HepG2 (cell line): ENCODE measurements around the gene NPNT. TPM values are rescaled to one million over a fixed set of nuclear protein-coding genes. Genes with fewer than 3 reads are reported as not detected.

Source experiments
- ATAC-seq: fragments of 200-7000 bp; cut with Tn5 transposase; 3 replicates; pipeline ENCODE4 v1.9.1; 2020; ENCODE audit warnings: mild to moderate bottlenecking, moderate library complexity
- BruUV-seq: library from RNA; stranded (reverse); fragments of 400-500 nt; replicated peaks from 2 replicates; lab custom pipeline; 2021; lab: Mats Ljungman, UMichigan
- CTCF ChIA-PET: fragments of 300-600 bp; formaldehyde crosslinking; extraction: SDS; loops from one replicate; lab custom pipeline; 2021; ENCODE audit warnings: low total read pairs, inconsistent platforms, low intra/inter-chr PET ratio; lab: Yijun Ruan, JAX
- POLR2A ChIA-PET: fragments of 350-600 bp; sonication (Branson Sonifier 250); formaldehyde crosslinking; loops from one replicate; lab custom pipeline; 2020; ENCODE audit warnings: antibody characterized with exemption, inconsistent platforms; lab: Yijun Ruan, JAX
- DNase-seq: peaks from one replicate; pipeline ENCODE4 v3.0.0-alpha.2; 2015; ENCODE audit warnings: low spot score
- FAIRE-seq: peaks from 3 replicates; lab custom pipeline; 2011; peaks lifted over from hg19 to GRCh38; lab: Jason Lieb, UNC
- H2AFZ ChIP-seq: one replicate; pipeline ENCODE4 v1.6.1; 2011; ENCODE audit warnings: low read length, inconsistent platforms
- H3K27ac ChIP-seq: fragments of 300-600 bp; 3 replicates; pipeline ENCODE4 v1.8.0; 2011; ENCODE audit warnings: mixed run types, mild to moderate bottlenecking, mixed read lengths, low read length, inconsistent platforms; ENCODE audit not compliant: insufficient read depth; ENCODE audit errors: extremely low read length
- H3K27me3 ChIP-seq, 2 experiments: fragments of 200-600 bp in 1 of 2; 2 replicates in 1 of 2; 3 replicates in 1 of 2; pipeline versions ENCODE4 v1.6.0 to v1.8.0; 2011; ENCODE audit warnings: low read length in 2 of 2, mild to moderate bottlenecking in 2 of 2, moderate library complexity in 2 of 2, inconsistent platforms in 1 of 2; ENCODE audit not compliant: insufficient read depth in 2 of 2, control insufficient read depth in 1 of 2
- H3K36me3 ChIP-seq, 2 experiments: fragments of 200-600 bp in 1 of 2; replicated peaks in 1 of 2; 2 replicates in 1 of 2; 3 replicates in 1 of 2; pipeline versions ENCODE4 v1.5.1 to v1.8.0; 2011; ENCODE audit warnings: low read length in 2 of 2, inconsistent platforms in 1 of 2; ENCODE audit not compliant: insufficient read depth in 2 of 2, control insufficient read depth in 1 of 2
- H3K4me1 ChIP-seq: 2 replicates; pipeline ENCODE4 v1.5.1; 2012; ENCODE audit warnings: low read length, inconsistent platforms; ENCODE audit not compliant: insufficient read depth
- H3K4me2 ChIP-seq: 2 replicates; pipeline ENCODE4 v1.6.0; 2011; ENCODE audit warnings: low read depth, low read length, inconsistent platforms
- H3K4me3 ChIP-seq, 3 experiments: fragments of 200-600 bp in 1 of 3; sonication (generic), shearing (Covaris generic) in 1 of 3; replicated peaks in 1 of 3; 2 replicates each; pipeline ENCODE4 v1.5.1; 2011 to 2016; ENCODE audit warnings: low read length in 3 of 3, inconsistent platforms in 2 of 3, low read depth in 2 of 3, mild to moderate bottlenecking in 2 of 3, control low read depth in 1 of 3, mixed read lengths in 1 of 3; ENCODE audit not compliant: insufficient read depth in 1 of 3
- H3K79me2 ChIP-seq: one replicate; pipeline ENCODE4 v1.6.1; 2011; ENCODE audit warnings: low read length, inconsistent platforms; ENCODE audit not compliant: insufficient read depth
- H3K9ac ChIP-seq: 2 replicates; pipeline ENCODE4 v1.6.0; 2011; ENCODE audit warnings: mild to moderate bottlenecking, low read depth, low read length, inconsistent platforms; ENCODE audit not compliant: insufficient read depth
- H3K9me3 ChIP-seq: 2 replicates; pipeline ENCODE4 v1.5.1; 2012; ENCODE audit warnings: mild to moderate bottlenecking, low read length
- H4K20me1 ChIP-seq: 2 replicates; pipeline ENCODE4 v1.6.0; 2011; ENCODE audit warnings: inconsistent platforms, mild to moderate bottlenecking, low read length, moderate library complexity; ENCODE audit not compliant: insufficient read depth
- ATF7-NPFF ChIP-seq: sonication (generic); formaldehyde crosslinking; IDR thresholded peaks from 2 replicates; pipeline ENCODE4 v1.8.1; 2023; ENCODE audit warnings: mild to moderate bottlenecking, low read depth, missing genetic modification reagents, moderate library complexity
- DMAP1 ChIP-seq: IDR thresholded peaks from 2 replicates; pipeline ENCODE4 v1.6.1; 2016
- EHMT2 ChIP-seq: fragments of 200-600 bp; sonication (generic); IDR thresholded peaks from 2 replicates; pipeline ENCODE4 v1.7.0; 2017; ENCODE audit warnings: antibody characterized with exemption, low read depth, low read length, borderline replicate concordance
- IKZF4 ChIP-seq: sonication (generic); formaldehyde crosslinking; IDR thresholded peaks from 2 replicates; pipeline ENCODE4 v1.5.1; 2020; ENCODE audit warnings: borderline replicate concordance, mild to moderate bottlenecking, low read depth, missing genetic modification reagents; ENCODE audit errors: not compliant biosample characterization
- JUN ChIP-seq: sonication (generic); formaldehyde crosslinking; IDR thresholded peaks from 2 replicates; pipeline ENCODE4 v1.4.0; 2020; ENCODE audit warnings: mild to moderate bottlenecking, missing genetic modification reagents
- MIER3 ChIP-seq: IDR thresholded peaks from 2 replicates; pipeline ENCODE4 v1.6.1; 2016; ENCODE audit warnings: missing compliant biosample characterization, borderline replicate concordance
- NFE2L2 ChIP-seq: fragments of 150-350 bp; IDR thresholded peaks from 2 replicates; pipeline ENCODE4 v1.6.1; 2014; ENCODE audit warnings: low read length
- ONECUT2 ChIP-seq: sonication (generic); formaldehyde crosslinking; IDR thresholded peaks from 2 replicates; pipeline ENCODE4 v1.4.0; 2020; ENCODE audit warnings: missing genetic modification reagents
- PAF1 ChIP-seq: IDR thresholded peaks from 2 replicates; pipeline ENCODE4 v1.6.1; 2016; ENCODE audit warnings: missing genetic modification reagents, missing compliant biosample characterization
- PAX8 ChIP-seq: sonication (generic); formaldehyde crosslinking; IDR thresholded peaks from 2 replicates; pipeline ENCODE4 v1.8.0; 2022; ENCODE audit warnings: mild to moderate bottlenecking, missing genetic modification reagents, borderline replicate concordance
- TBX3 ChIP-seq: fragments of 450-650 bp; IDR thresholded peaks from 2 replicates; pipeline ENCODE4 v1.6.1; 2017; ENCODE audit warnings: antibody characterized with exemption, mild to moderate bottlenecking, inconsistent platforms, borderline replicate concordance
- TCF12 ChIP-seq, 2 experiments: fragments of 450-650 bp in 1 of 2; sonication (generic) in 1 of 2; formaldehyde crosslinking in 1 of 2; IDR thresholded peaks; 2 replicates each; pipeline versions ENCODE4 v1.6.1 to v1.8.0; 2017 to 2022; ENCODE audit warnings: antibody characterized with exemption in 1 of 2, mild to moderate bottlenecking in 1 of 2, missing genetic modification reagents in 1 of 2, moderate library complexity in 1 of 2
- TP53 ChIP-seq: sonication (generic); formaldehyde crosslinking; conservative IDR thresholded peaks from 2 replicates; pipeline ENCODE4 v1.4.0; 2020; ENCODE audit warnings: missing genetic modification reagents
- YEATS4 ChIP-seq: sonication (generic); formaldehyde crosslinking; IDR thresholded peaks from 2 replicates; pipeline ENCODE4 v1.4.0; 2020; ENCODE audit warnings: missing genetic modification reagents, borderline replicate concordance
- ZNF761 ChIP-seq: sonication (generic); formaldehyde crosslinking; conservative IDR thresholded peaks from 2 replicates; pipeline ENCODE4 v1.4.0; 2020; ENCODE audit warnings: mild to moderate bottlenecking, missing genetic modification reagents
- ZNF800 ChIP-seq: sonication (generic); formaldehyde crosslinking; IDR thresholded peaks from 2 replicates; pipeline ENCODE4 v1.4.0; 2020; ENCODE audit warnings: missing genetic modification reagents
- ZNF891 ChIP-seq: sonication (generic); formaldehyde crosslinking; IDR thresholded peaks from 2 replicates; pipeline ENCODE4 v1.5.0; 2020; ENCODE audit warnings: mild to moderate bottlenecking, missing genetic modification reagents
- WGBS: methylation state at CpG from one replicate; pipeline ENCODE4 v1.1.6; 2017; ENCODE audit warnings: low lambda C conversion rate; 5-methylcytosine and 5-hydroxymethylcytosine counted together
- in situ Hi-C: cut with HindIII; loops from 2 replicates; pipeline ENCODE4 v1.10.0; 2017; ENCODE audit warnings: low pct_unique_long_range_greater_than_20kb; ENCODE audit not compliant: extremely low pct_ligation_motif_present
- intact Hi-C: fragments of 100-400 bp; cut with micrococcal nuclease; formaldehyde crosslinking; loops from one replicate; pipeline ENCODE4 v1.10.0; 2022; ENCODE audit not compliant: unreplicated experiment
- polyA plus RNA-seq, 8 experiments: library from polyadenylated mRNA; depleted of rRNA in 3 of 8; stranded (reverse) in 7 of 8; unstranded in 1 of 8; fragments of >200 nt; fragmentation: Illumina TruSeq in 4 of 8; extraction: Trizol in 4 of 8; gene quantifications; 2 replicates each; pipeline versions ENCODE4 v1.2.1 to v1.2.3, GENCODE V29; 2011 to 2016; ENCODE audit warnings: low read depth in 4 of 8, missing spikeins in 1 of 8, mixed read lengths in 1 of 8; ENCODE audit not compliant: insufficient read depth in 1 of 8
- total RNA-seq, 5 experiments: library from RNA; depleted of rRNA; stranded (reverse); fragments of >200 nt; fragmentation: Illumina TruSeq; extraction: Trizol; gene quantifications; 2 replicates each; pipeline ENCODE4 v1.2.3, GENCODE V29; 2016; ENCODE audit warnings: low read depth in 1 of 5

The NPNT gene
- total and polyA plus RNA-seq, 2 of the 13 experiments (the other 11 are each of a cell fraction or from before 2014, with no cell fraction given), result 1.1 to 19.1 TPM

GRCh38 chr4:105887508-105887907, 7.8 kb upstream of the NPNT start:
- Histone ChIP-seq H3K9me3 (no peaks in the 10 kb centered on the region), H3K36me3 (no peaks in the 10 kb centered on the region), H3K9ac (no peak overlapping the region), H3K4me2 (no peak overlapping the region), H4K20me1 (no peaks in the 10 kb centered on the region), H3K79me2 (no peaks in the 10 kb centered on the region), H3K27ac (no peak overlapping the region), H3K27me3 (peaks cover 0 to 5% of the 10 kb centered on the region in 2 experiments; a peak in 1 of 5 replicates), H3K4me1 (no peaks in the 10 kb centered on the region), H3K4me3 (no peak overlapping the region), H2AFZ (no peak overlapping the region)
- ATAC-seq (no peak), FAIRE-seq (no peak), DNase-seq (no peak)
- POLR2A ChIA-PET, result no interaction called here
- 22% methylated on average over 2 of the region's 2 CpGs for WGBS
- TF ChIP-seq TP53 (no peak), PAX8 (no peak), EHMT2 (no peak), IKZF4 (CRISPR knock-in tag) (no peak), TBX3 (no peak)
- CTCF ChIA-PET, result no interaction called here
- BruUV-seq, result no TSS peak
- in situ Hi-C loops (no loop called here), intact Hi-C loops (no loop called here)

DNA sequence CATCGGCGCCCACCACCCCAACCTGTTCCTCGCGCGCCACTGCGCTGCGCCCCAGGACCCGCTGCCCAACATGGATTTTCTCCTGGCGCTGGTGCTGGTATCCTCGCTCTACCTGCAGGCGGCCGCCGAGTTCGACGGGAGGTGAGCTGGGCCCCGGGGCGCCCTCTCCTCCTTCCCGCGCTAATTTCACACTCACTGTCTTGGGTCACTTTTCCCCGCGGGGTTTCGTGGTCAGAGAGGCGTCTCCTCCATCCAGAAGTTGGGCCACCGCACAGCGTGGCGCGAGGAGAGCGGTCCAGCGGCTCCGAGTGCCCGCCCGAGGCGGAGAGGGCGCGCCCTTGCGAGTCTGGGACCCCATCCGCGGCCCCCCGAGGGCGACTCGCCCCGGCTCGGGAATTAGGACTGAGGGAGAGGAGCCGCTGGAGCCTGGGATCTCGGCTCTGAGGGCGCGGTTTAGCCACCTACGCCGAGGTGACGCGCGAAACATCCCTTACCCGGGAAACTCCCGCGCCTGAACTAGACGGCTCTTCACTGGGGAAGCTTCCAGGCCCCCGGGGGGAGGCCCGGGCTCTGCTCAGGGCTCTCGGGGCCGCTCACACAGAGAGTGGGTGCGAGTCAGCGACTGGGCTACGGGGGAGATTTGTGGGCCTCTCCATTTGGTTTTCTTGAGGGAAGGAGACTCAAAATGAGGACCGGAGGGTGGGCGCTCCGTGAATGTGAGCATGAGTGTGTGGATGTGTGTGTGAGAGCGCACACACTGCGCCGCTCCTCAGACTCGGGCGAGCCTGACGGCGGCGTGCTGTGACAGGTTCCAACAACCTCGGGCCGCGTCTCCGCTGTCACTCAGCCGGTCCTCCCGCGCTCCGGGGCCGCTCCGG, 551 bp downstream of the NPNT start:
- 4% methylated on average over 5 of the region's 84 CpGs for WGBS
- Histone ChIP-seq H3K4me3 (peak overlapping the region; percentile 58 to 75 (median 65)), H3K27ac (no peak overlapping the region), H3K79me2 (no peaks in the 10 kb centered on the region), H4K20me1 (no peaks in the 10 kb centered on the region; the same call in 1 of the 2 replicates), H3K4me2 (peak overlapping the region; percentile 86), H3K9me3 (no peaks in the 10 kb centered on the region), H3K36me3 (no peaks in the 10 kb centered on the region), H3K4me1 (peaks cover 44% of the 10 kb centered on the region), H3K27me3 (peaks cover 0 to 34% of the 10 kb centered on the region in 2 experiments; a peak in 2 of 5 replicates), H2AFZ (no peak overlapping the region), H3K9ac (0 out of 2 replicates have a peak overlapping the region, but pooled peaks have one; percentile 9)
- ChIA-PET POLR2A (no interaction called here), CTCF (no interaction called here)
- in situ Hi-C loops, result no loop called here
- intact Hi-C loops, result loop anchor here (2.0 to 10.0 kb wide), 4 partner anchors 103 to 309 kb away; partner anchors contain the start of genes GSTCD and INTS12
- no peak for DNase-seq
- ATAC-seq, result peak; percentile 78
- no peak for FAIRE-seq
- no TSS peak for BruUV-seq
- TF ChIP-seq ONECUT2 (CRISPR knock-in tag) (no peak), ZNF800 (CRISPR knock-in tag) (peak; percentile 89), MIER3 (CRISPR knock-in tag) (no peak), ATF7-NPFF (CRISPR knock-in tag) (peak; percentile 7; the same call in 1 of the 2 replicates), NFE2L2 (no peak), PAF1 (CRISPR knock-in tag) (no peak), DMAP1 (CRISPR knock-in tag) (0 out of 2 replicates have a peak, but pooled peaks have one; percentile 18), TCF12 (IDR thresholded peaks at IDR 0.05) (no peak), TCF12 (CRISPR knock-in tag; IDR thresholded peaks at IDR 0.05) (no peak), ZNF891 (CRISPR knock-in tag) (peak; percentile 46; the same call in 1 of the 2 replicates), YEATS4 (CRISPR knock-in tag) (no peak), JUN (CRISPR knock-in tag) (no peak), ZNF761 (CRISPR knock-in tag) (0 out of 2 replicates have a peak, but pooled peaks have one; percentile 29)
